Lower lobe of right lung (tissue), 2 donors: ENCODE data around the gene YIF1B. TPM values are rescaled to one million over a fixed set of nuclear protein-coding genes. Genes with fewer than 3 reads are reported as not detected.
"Not testable (repeated sequence)": the region's sequence is repeated elsewhere in the genome, so short reads cannot be mapped to it uniquely, and the experiment has no call there.

Source experiments
- ATAC-seq, 2 donors: fragments of 200-7000 bp; cut with Tn5 transposase; one replicate each; pipeline ENCODE4 v1.9.1; 2020 to 2022; ENCODE audit warnings: mild to moderate bottlenecking in 2 of 2, moderate library complexity in 2 of 2
- DNase-seq: peaks from one replicate; pipeline ENCODE4 v3.0.0-alpha.2; 2020
- H3K27ac ChIP-seq: fragments of 200-600 bp; one replicate; pipeline ENCODE4 v1.8.0; 2022
- H3K27me3 ChIP-seq: fragments of 200-600 bp; one replicate; pipeline ENCODE4 v1.8.0; 2022; ENCODE audit warnings: low read depth
- H3K36me3 ChIP-seq: fragments of 200-600 bp; one replicate; pipeline ENCODE4 v1.8.0; 2022; ENCODE audit warnings: mild to moderate bottlenecking
- H3K4me1 ChIP-seq: fragments of 200-600 bp; one replicate; pipeline ENCODE4 v1.8.0; 2022
- H3K4me3 ChIP-seq: fragments of 200-600 bp; one replicate; pipeline ENCODE4 v1.8.0; 2022; ENCODE audit warnings: mild to moderate bottlenecking
- H3K9me3 ChIP-seq: fragments of 200-600 bp; one replicate; pipeline ENCODE4 v1.8.0; 2022
- intact Hi-C: fragments of 100-400 bp; cut with DNase I; formaldehyde crosslinking; loops from one replicate; pipeline ENCODE4 v1.11.0; 2022
- total RNA-seq: library from RNA; stranded (reverse); fragmentation: NEBNext Ultra II Directional; extraction: Animal tissue kit (Norgen Biotek cat#: 25700); gene quantifications from one replicate; pipeline ENCODE4 v1.2.1, GENCODE V29; 2021
- TF ChIP-seq, protein P1 (sequence below): fragments of 200-600 bp; IDR thresholded peaks from one replicate; pipeline ENCODE4 v1.8.0; 2022; ENCODE audit warnings: antibody characterized with exemption, mild to moderate bottlenecking
- donor health status: DM: no; HTN: yes; CAD: no; lungs with severe emphysema.

YIF1B gene
- total RNA-seq, 1 donor from 2014 or later: 38.9 TPM

GRCh38 chr19:38352611-38353010 is 36.9 kb upstream of the YIF1B start:
- TF ChIP-seq, protein P1, sequence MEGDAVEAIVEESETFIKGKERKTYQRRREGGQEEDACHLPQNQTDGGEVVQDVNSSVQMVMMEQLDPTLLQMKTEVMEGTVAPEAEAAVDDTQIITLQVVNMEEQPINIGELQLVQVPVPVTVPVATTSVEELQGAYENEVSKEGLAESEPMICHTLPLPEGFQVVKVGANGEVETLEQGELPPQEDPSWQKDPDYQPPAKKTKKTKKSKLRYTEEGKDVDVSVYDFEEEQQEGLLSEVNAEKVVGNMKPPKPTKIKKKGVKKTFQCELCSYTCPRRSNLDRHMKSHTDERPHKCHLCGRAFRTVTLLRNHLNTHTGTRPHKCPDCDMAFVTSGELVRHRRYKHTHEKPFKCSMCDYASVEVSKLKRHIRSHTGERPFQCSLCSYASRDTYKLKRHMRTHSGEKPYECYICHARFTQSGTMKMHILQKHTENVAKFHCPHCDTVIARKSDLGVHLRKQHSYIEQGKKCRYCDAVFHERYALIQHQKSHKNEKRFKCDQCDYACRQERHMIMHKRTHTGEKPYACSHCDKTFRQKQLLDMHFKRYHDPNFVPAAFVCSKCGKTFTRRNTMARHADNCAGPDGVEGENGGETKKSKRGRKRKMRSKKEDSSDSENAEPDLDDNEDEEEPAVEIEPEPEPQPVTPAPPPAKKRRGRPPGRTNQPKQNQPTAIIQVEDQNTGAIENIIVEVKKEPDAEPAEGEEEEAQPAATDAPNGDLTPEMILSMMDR: no peak
- ATAC-seq: no peak
- Histone ChIP-seq H3K9me3 (no peaks in the 10 kb centered on the region), H3K4me3 (no peak overlapping the region), H3K36me3 (no peaks in the 10 kb centered on the region), H3K27ac (no peak overlapping the region), H3K4me1 (no peaks in the 10 kb centered on the region), H3K27me3 (peaks cover 25% of the 10 kb centered on the region)
- no peak for DNase-seq
- intact Hi-C loops: no loop called here

DNA sequence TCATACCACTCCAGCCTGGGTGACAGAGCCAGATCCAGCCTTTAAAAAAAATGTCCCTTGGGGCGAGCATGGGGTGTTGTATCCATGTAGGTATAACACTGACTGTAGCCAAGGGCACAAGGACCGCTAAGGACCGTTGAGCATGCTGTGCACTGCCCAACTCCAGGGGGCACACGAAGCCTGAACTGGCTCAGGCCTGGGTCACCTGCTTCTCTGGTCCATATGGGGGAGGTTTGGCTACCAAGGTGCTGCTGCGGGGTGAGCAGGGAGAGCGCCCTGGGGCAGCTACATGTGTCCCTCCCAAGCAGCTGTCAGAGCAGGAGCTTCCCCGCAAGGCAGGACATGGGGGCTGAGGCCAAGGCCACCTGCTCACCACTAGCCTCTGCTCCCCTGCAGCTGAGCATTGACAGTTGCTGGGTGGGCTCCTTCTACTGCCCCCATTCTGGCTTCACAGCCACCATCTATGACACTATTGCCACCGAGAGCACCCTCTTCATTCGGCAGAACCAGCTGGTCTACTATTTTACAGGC is 36.2 kb upstream of the YIF1B start:
- TF ChIP-seq, protein P1: no peak
- Histone ChIP-seq H3K27me3 (peaks cover 20% of the 10 kb centered on the region), H3K27ac (no peak overlapping the region), H3K36me3 (no peaks in the 10 kb centered on the region), H3K4me3 (no peak overlapping the region), H3K4me1 (no peaks in the 10 kb centered on the region), H3K9me3 (no peaks in the 10 kb centered on the region)
- DNase-seq: no peak
- intact Hi-C loops: no loop called here
- ATAC-seq: peak in 1 of 2 donors; percentile 23

GRCh38 chr19:38350883-38351282 is 35.1 kb upstream of the YIF1B start:
- intact Hi-C loops: no loop called here
- no peaks in the 10 kb centered on the region for H3K9me3 ChIP-seq
- H3K4me3 ChIP-seq: no peak overlapping the region
- DNase-seq: no peak
- TF ChIP-seq, protein P1: no peak
- no peaks in the 10 kb centered on the region for H3K4me1 ChIP-seq
- peaks cover 11% of the 10 kb centered on the region for H3K27me3 ChIP-seq
- H3K36me3 ChIP-seq: no peaks in the 10 kb centered on the region
- H3K27ac ChIP-seq: no peak overlapping the region
- ATAC-seq: no peak

DNA sequence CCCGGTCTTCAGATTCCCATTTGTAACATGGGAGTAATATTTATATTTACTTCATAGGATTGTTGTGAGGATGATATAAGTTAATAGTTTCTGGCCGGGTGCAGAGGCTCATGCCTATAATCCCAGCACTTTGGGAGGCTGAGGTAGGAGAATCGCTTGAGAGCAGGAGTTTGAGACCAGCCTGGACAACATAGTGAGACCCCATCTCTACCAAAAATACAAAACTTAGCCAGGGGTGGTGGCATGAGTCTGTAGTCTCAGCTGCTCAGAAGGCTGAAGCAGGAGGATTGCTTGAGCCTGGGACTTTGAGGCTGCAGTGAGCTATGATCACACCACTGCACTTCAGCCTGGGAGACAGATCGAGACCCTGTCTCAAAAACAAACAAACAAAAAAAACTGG is 31.1 kb upstream of the YIF1B start:
- Histone ChIP-seq H3K36me3 (peaks cover 8% of the 10 kb centered on the region), H3K27me3 (no peaks in the 10 kb centered on the region), H3K9me3 (no peaks in the 10 kb centered on the region), H3K27ac (no peak overlapping the region), H3K4me1 (no peaks in the 10 kb centered on the region), H3K4me3 (no peak overlapping the region)
- no peak for ATAC-seq
- intact Hi-C loops: no loop called here
- no peak for DNase-seq
- TF ChIP-seq, protein P1: no peak

DNA sequence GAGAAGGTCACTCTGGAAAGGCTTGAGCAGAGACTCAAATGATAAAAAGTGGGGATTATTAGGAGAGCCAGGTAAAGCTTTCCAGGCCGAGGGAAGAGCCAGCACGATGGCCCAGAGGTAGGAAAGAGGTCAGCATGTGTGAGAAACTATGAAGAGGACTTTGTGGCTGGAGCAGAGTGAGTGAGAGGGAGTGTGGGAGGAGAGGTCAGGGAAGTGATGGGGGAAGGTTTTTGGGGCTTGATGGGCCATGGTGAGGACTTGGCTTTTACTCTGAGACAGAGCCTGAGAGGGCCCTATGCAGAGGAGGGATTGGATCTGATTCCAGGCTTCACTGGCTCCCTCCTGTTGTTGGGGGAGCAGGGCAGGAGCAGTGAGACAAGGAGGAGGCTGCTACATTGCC is 25.2 kb upstream of the YIF1B start:
- H3K4me1 ChIP-seq: peaks cover 15% of the 10 kb centered on the region
- no peaks in the 10 kb centered on the region for H3K9me3 ChIP-seq
- no peak overlapping the region for H3K4me3 ChIP-seq
- H3K36me3 ChIP-seq: peaks cover 12% of the 10 kb centered on the region
- TF ChIP-seq, protein P1: no peak
- DNase-seq (no peak), ATAC-seq (no peak)
- intact Hi-C loops: no loop called here
- no peaks in the 10 kb centered on the region for H3K27me3 ChIP-seq
- H3K27ac ChIP-seq: no peak overlapping the region

GRCh38 chr19:38339011-38339410 is 23.3 kb upstream of the YIF1B start:
- H3K27me3 ChIP-seq, ATAC-seq, H3K4me3 ChIP-seq, H3K27ac ChIP-seq, H3K9me3 ChIP-seq, intact Hi-C loops, DNase-seq, H3K36me3 ChIP-seq: not testable (repeated sequence)
- H3K4me1 ChIP-seq: peaks cover 20% of the 10 kb centered on the region
